ENCODE measurements around the gene MAP1B. TPM values are rescaled to one million over a fixed set of nuclear protein-coding genes. Genes with fewer than 3 reads are reported as not detected.

MAP1B gene
- total RNA-seq, 1 donor from 2014 or later = not detected

- H3K4me3 Mint-ChIP-seq = no peak overlapping the region
- H3K27me3 Mint-ChIP-seq (ENCODE audit: insufficient read depth) = peaks cover 9% of the 10 kb centered on the region
- no peaks in the 10 kb centered on the region for H3K9me3 Mint-ChIP-seq
- intact Hi-C loops (cut with micrococcal nuclease) = no loop called here
- no peak for DNase-seq (ENCODE audit: low spot score)
- no peak overlapping the region for H3K27ac Mint-ChIP-seq
- H3K36me3 Mint-ChIP-seq (ENCODE audit: low read depth) = no peaks in the 10 kb centered on the region
- no peaks in the 10 kb centered on the region for H3K4me1 Mint-ChIP-seq (ENCODE audit: low read depth)
These were observed 18.1 kb downstream of the MAP1B start for GRCh38 chr5:72125271-72125940.

- Mint-ChIP-seq H3K4me1 (ENCODE audit: low read depth) (no peaks in the 10 kb centered on the region), H3K4me3 (no peak overlapping the region), H3K27ac (no peak overlapping the region), H3K9me3 (no peaks in the 10 kb centered on the region), H3K36me3 (ENCODE audit: low read depth) (no peaks in the 10 kb centered on the region), H3K27me3 (ENCODE audit: insufficient read depth) (peaks cover 6% of the 10 kb centered on the region)
- no peak for DNase-seq (ENCODE audit: low spot score)
- intact Hi-C loops (cut with micrococcal nuclease) = no loop called here
These were observed 18.8 kb downstream of the MAP1B start for GRCh38 chr5:72125941-72126620.

- H3K4me3 Mint-ChIP-seq = no peak overlapping the region
These were observed 19.5 kb downstream of the MAP1B start for GRCh38 chr5:72126796-72127195.

GRCh38 chr5:72129725-72130124 lies 22.4 kb downstream of the MAP1B start:
- Mint-ChIP-seq H3K9me3 (no peaks in the 10 kb centered on the region), H3K36me3 (ENCODE audit: low read depth) (no peaks in the 10 kb centered on the region), H3K27me3 (ENCODE audit: insufficient read depth) (peaks cover 22% of the 10 kb centered on the region), H3K27ac (no peak overlapping the region), H3K4me3 (no peak overlapping the region), H3K4me1 (ENCODE audit: low read depth) (no peaks in the 10 kb centered on the region)
- no peak for DNase-seq (ENCODE audit: low spot score)
- intact Hi-C loops (cut with micrococcal nuclease) = no loop called here

More at GRCh38 chr5:72126796-72127195, 19.5 kb downstream of the MAP1B start:
- Mint-ChIP-seq H3K4me1 (ENCODE audit: low read depth) (no peaks in the 10 kb centered on the region), H3K36me3 (ENCODE audit: low read depth) (no peaks in the 10 kb centered on the region), H3K9me3 (no peaks in the 10 kb centered on the region), H3K27ac (no peak overlapping the region), H3K27me3 (ENCODE audit: insufficient read depth) (peaks cover 11% of the 10 kb centered on the region)
- DNase-seq (ENCODE audit: low spot score) = no peak
- intact Hi-C loops (cut with micrococcal nuclease) = no loop called here

- DNase-seq (ENCODE audit: low spot score) = no peak
- Mint-ChIP-seq H3K27ac (no peak overlapping the region), H3K36me3 (ENCODE audit: low read depth) (no peaks in the 10 kb centered on the region), H3K27me3 (ENCODE audit: insufficient read depth) (peaks cover 22% of the 10 kb centered on the region), H3K4me1 (ENCODE audit: low read depth) (no peaks in the 10 kb centered on the region), H3K4me3 (no peak overlapping the region), H3K9me3 (no peaks in the 10 kb centered on the region)
- intact Hi-C loops (cut with micrococcal nuclease) = no loop called here
These were observed 23.1 kb downstream of the MAP1B start for GRCh38 chr5:72130351-72130761.

GRCh38 chr5:72133212-72133990 lies 26.1 kb downstream of the MAP1B start:
- Mint-ChIP-seq H3K4me3 (no peak overlapping the region), H3K36me3 (ENCODE audit: low read depth) (no peaks in the 10 kb centered on the region), H3K9me3 (no peaks in the 10 kb centered on the region), H3K27ac (no peak overlapping the region), H3K27me3 (ENCODE audit: insufficient read depth) (peaks cover 22% of the 10 kb centered on the region), H3K4me1 (ENCODE audit: low read depth) (no peaks in the 10 kb centered on the region)
- DNase-seq (ENCODE audit: low spot score) = no peak
- intact Hi-C loops (cut with micrococcal nuclease) = no loop called here

GRCh38 chr5:72134226-72134899 lies 27.1 kb downstream of the MAP1B start:
- Mint-ChIP-seq H3K36me3 (ENCODE audit: low read depth) (no peaks in the 10 kb centered on the region), H3K27ac (no peak overlapping the region), H3K4me3 (no peak overlapping the region), H3K4me1 (ENCODE audit: low read depth) (peaks cover 9% of the 10 kb centered on the region), H3K27me3 (ENCODE audit: insufficient read depth) (peaks cover 29% of the 10 kb centered on the region), H3K9me3 (no peaks in the 10 kb centered on the region)
- intact Hi-C loops (cut with micrococcal nuclease) = no loop called here
- DNase-seq (ENCODE audit: low spot score) = no peak

GRCh38 chr5:72137826-72138409 lies 30.6 kb downstream of the MAP1B start:
- no peak overlapping the region for H3K4me3 Mint-ChIP-seq
- no peak for DNase-seq (ENCODE audit: low spot score)
- peaks cover 38% of the 10 kb centered on the region for H3K27me3 Mint-ChIP-seq (ENCODE audit: insufficient read depth)
- intact Hi-C loops (cut with micrococcal nuclease) = loop anchor here (1.0 to 5.0 kb wide), 4 partner anchors 131 to 1023 kb away; partner anchors contain the start of genes MRPS27 and PTCD2
- H3K9me3 Mint-ChIP-seq = no peaks in the 10 kb centered on the region
- H3K27ac Mint-ChIP-seq = no peak overlapping the region
- peaks cover 12% of the 10 kb centered on the region for H3K4me1 Mint-ChIP-seq (ENCODE audit: low read depth)
- H3K36me3 Mint-ChIP-seq (ENCODE audit: low read depth) = no peaks in the 10 kb centered on the region

- Mint-ChIP-seq H3K36me3 (ENCODE audit: low read depth) (no peaks in the 10 kb centered on the region), H3K27me3 (ENCODE audit: insufficient read depth) (peaks cover 35% of the 10 kb centered on the region), H3K4me3 (no peak overlapping the region), H3K9me3 (no peaks in the 10 kb centered on the region), H3K27ac (no peak overlapping the region), H3K4me1 (ENCODE audit: low read depth) (peaks cover 12% of the 10 kb centered on the region)
- no peak for DNase-seq (ENCODE audit: low spot score)
- intact Hi-C loops (cut with micrococcal nuclease) = loop anchor here (1.0 to 5.0 kb wide), 4 partner anchors 95 to 1022 kb away; partner anchors contain the start of genes MRPS27 and PTCD2
These were observed 31.8 kb downstream of the MAP1B start for GRCh38 chr5:72138943-72139521.

GRCh38 chr5:72140711-72141110 lies 33.4 kb downstream of the MAP1B start:
- Mint-ChIP-seq H3K36me3 (ENCODE audit: low read depth) (no peaks in the 10 kb centered on the region), H3K27ac (no peak overlapping the region), H3K4me3 (no peak overlapping the region), H3K27me3 (ENCODE audit: insufficient read depth) (peaks cover 39% of the 10 kb centered on the region), H3K4me1 (ENCODE audit: low read depth) (peaks cover 12% of the 10 kb centered on the region), H3K9me3 (no peaks in the 10 kb centered on the region)
- DNase-seq (ENCODE audit: low spot score) = no peak
- intact Hi-C loops (cut with micrococcal nuclease) = no loop called here

GRCh38 chr5:72141440-72142355 lies 34.4 kb downstream of the MAP1B start:
- Mint-ChIP-seq H3K27ac (no peak overlapping the region), H3K27me3 (ENCODE audit: insufficient read depth) (peaks cover 35% of the 10 kb centered on the region), H3K9me3 (no peaks in the 10 kb centered on the region), H3K36me3 (ENCODE audit: low read depth) (no peaks in the 10 kb centered on the region), H3K4me1 (ENCODE audit: low read depth) (peaks cover 12% of the 10 kb centered on the region), H3K4me3 (no peak overlapping the region)
- intact Hi-C loops (cut with micrococcal nuclease) = no loop called here
- DNase-seq (ENCODE audit: low spot score) = no peak

Data from activated T-helper 1 cell treated with anti-CD3 and anti-CD28 coated beads, Interleukin-12 subunit alpha, Interleukin-12 subunit beta, Interleukin-2, Interleukin-4 antibody, amounts not matched to agents 30 ng/mL and 10 ng/mL and 1 ng/mL, durations not matched to agents 14 hours and 24 hours and 36 hours (primary cell).